Astrocyte of the cerebellum (primary cell): ENCODE measurements around the gene VGLL4.

ENCODE experiments used
- DNase-seq: peaks from one replicate; pipeline ENCODE4 v3.0.0-alpha.2; 2011; ENCODE audit warnings: low read depth
- H3K4me3 ChIP-seq: 2 replicates; pipeline ENCODE4 v1.5.1; 2011; ENCODE audit warnings: mild to moderate bottlenecking, low read depth, low read length, moderate library complexity
- in situ Hi-C: cut with HindIII; loops from 2 replicates; pipeline ENCODE4 v1.10.0; 2017; ENCODE audit warnings: low sequenced_read_pairs
- TF ChIP-seq, protein P1 (sequence below): IDR thresholded peaks from 2 replicates; pipeline ENCODE4 v1.5.1; 2012; ENCODE audit warnings: low read length, low read depth, moderate library complexity, mild to moderate bottlenecking; ENCODE audit errors: missing control alignments

Gene VGLL4

DNA sequence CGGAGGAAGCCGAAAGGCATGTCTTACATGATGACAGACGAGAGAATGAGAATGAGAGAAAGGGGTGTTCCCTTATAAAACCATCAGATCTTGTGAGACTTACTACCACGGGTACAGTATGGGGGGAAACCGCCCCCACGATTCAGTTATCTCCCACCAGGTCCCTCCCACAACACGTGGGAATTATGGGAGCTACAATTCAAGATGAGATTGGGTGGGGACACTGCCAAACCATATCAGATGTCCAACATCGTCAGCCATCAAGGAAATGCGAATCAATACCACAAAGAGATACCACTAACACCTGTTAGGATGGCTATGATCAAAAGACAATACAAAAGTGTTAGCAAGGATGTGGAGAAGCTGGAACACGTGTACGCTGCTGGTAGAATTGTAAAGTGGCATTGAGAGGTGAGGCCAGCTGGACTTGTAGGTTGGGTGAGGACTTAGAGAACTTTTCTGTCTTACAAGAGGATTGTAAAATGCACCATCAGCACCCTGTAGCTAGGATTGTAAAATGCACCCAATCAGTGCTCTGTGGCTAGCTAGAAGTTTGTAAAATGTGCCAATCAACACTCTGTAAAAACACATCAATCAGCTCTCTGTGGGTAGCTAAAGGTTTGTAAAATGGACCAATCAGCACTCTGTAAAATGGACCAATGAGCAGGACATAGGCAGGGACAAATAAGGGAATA is 37.5 kb downstream of the VGLL4 start:
- TF ChIP-seq, protein P1, sequence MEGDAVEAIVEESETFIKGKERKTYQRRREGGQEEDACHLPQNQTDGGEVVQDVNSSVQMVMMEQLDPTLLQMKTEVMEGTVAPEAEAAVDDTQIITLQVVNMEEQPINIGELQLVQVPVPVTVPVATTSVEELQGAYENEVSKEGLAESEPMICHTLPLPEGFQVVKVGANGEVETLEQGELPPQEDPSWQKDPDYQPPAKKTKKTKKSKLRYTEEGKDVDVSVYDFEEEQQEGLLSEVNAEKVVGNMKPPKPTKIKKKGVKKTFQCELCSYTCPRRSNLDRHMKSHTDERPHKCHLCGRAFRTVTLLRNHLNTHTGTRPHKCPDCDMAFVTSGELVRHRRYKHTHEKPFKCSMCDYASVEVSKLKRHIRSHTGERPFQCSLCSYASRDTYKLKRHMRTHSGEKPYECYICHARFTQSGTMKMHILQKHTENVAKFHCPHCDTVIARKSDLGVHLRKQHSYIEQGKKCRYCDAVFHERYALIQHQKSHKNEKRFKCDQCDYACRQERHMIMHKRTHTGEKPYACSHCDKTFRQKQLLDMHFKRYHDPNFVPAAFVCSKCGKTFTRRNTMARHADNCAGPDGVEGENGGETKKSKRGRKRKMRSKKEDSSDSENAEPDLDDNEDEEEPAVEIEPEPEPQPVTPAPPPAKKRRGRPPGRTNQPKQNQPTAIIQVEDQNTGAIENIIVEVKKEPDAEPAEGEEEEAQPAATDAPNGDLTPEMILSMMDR, result no peak
- in situ Hi-C loops, result no loop called here
- H3K4me3 ChIP-seq, result no peak overlapping the region
- DNase-seq, result no peak

DNA sequence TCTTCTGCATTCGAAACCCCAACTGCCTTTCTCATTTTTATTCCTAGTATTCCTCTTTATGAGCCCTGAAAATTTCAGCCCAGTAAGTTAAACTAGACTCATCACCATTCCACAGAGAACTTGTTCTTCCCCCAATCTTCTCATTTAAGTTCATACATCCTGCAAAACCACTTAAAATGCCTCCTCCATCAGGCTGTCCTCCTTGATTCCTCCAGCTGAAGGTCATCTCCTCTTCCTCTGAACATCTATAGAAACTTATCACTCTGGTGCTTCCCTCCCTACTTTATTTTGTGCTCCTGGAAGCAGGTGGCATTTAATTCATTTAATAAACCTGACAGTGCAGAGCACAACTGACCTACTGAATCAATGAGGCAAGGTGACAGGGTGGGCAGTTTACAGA is 38.3 kb downstream of the VGLL4 start:
- TF ChIP-seq, protein P1, result no peak
- no peak overlapping the region for H3K4me3 ChIP-seq
- no peak for DNase-seq
- in situ Hi-C loops, result no loop called here

DNA sequence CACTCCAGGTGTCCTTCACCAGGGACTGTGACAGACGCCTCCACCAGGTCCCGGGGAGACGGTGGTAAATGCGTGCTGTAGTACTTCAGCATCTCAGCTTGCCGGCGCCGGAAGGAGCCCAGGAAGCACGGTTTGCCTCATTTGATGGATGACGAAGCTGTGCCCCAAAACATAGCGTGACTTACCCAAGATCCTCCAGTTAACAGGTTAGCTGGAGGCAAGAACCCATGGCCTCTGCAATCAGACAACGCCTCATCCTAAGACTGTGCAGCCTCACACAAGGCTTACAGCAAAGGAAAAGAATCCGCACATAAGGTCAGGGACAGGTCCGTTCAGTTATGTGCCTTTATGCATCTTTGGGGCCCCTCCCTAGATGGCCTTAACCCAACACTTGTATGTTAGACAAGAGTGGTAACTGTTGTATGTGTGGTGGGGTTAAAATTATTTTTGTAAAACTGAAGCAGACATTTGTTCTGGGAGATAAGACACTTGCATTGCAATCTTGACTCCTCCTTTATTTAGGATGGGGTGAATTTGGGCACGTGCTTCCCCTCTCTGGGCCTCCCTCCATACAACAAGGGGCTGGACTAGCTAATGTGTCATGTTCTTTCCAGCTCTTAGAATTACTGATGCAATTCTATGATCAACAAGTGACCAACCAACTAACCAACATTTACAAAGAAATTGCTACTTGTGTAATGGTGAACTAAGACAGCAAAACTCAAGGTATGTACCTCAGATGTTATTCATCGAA is 39.4 kb downstream of the VGLL4 start:
- DNase-seq, result no peak
- TF ChIP-seq, protein P1, result no peak
- in situ Hi-C loops, result loop anchor here (5.0 kb wide), 1 partner anchor 33 kb away; no protein-coding TSS in a partner anchor
- H3K4me3 ChIP-seq, result no peak overlapping the region

DNA sequence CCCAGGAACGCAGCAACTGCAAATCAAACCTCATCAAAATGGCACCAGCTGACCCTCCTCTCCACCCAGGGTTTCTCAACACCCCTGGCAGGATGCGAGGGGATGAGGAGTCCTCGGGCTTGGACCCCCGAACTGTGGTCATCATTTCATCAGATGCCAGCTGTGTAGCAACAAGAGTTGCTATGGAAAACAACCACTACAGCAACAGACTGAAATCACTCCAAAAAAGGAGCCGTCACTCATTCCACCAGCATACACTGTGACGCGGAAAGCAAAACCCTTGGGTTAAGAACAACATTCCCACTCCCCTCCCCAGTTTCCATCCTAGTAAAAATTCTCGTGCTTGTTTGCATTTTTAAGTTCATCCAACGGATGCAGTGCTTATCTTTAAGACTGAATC is 40.1 kb downstream of the VGLL4 start:
- TF ChIP-seq, protein P1, result no peak
- peak; percentile 57 for DNase-seq
- in situ Hi-C loops, result loop anchor here (5.0 kb wide), 1 partner anchor 34 kb away; no protein-coding TSS in a partner anchor
- no peak overlapping the region for H3K4me3 ChIP-seq

DNA sequence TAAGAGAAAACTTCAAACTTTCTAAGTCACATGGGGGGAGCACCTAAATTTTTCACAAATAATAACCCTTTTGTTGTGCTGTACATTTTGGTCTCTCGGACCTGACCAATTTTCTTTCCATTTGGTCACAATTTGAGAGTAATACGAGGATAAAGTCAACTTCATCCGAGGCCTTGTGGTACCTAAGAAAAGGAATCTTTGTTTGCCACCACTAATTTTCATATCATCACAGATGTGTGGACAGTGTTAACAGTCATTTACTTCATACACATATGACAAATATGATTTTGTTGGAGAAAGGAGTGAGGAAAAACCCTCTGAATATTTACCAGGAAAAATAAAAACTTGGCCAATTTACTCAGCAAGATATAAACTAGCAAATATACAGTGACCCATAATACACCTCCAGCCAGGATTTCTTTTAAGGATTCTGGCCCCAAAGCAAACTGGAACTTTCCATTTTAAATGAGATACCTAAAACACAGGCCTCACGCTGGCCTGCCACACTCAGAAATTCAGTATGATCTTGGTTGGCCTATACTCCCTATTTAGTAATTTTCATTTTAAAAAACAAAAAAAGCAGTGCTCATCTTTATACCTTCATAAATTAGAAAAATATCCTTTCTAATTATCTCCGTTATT is 40.7 kb downstream of the VGLL4 start:
- no peak for DNase-seq
- TF ChIP-seq, protein P1, result no peak
- H3K4me3 ChIP-seq, result no peak overlapping the region
- in situ Hi-C loops, result loop anchor here (5.0 kb wide), 1 partner anchor 34 kb away; no protein-coding TSS in a partner anchor

DNA sequence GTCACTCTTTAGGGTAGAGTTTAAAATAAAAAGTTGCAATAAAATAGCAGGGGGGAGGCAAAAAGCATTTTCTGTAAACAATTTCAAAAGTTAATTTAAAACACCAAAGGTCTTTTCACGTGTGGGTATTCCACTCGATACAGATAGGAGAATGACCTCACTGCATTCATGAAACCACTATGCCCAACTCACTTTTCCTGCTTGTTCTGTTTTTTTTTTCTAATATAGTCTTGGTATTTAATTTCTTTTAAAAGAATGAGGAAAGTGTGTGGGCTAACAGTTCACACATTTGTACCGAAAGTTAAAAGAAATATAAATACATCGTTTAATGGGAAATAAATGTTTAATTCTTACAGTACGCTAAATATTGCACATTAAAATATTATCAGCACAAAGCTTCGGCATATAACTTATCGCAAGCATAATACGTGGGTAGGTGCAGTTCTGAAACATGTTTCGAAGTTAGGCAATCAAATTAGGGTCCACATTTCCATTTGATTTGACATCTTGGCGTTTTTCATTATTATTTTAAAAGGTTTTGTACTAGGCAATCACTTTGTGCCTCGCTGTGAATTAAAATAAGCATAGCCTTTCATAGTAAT is 41.4 kb downstream of the VGLL4 start:
- in situ Hi-C loops, result loop anchor here (5.0 kb wide), 1 partner anchor 35 kb away; no protein-coding TSS in a partner anchor
- DNase-seq, result no peak

More for the DNA sequence above, 41.4 kb downstream of the VGLL4 start:
- no peak overlapping the region for H3K4me3 ChIP-seq
- TF ChIP-seq, protein P1, result no peak
